Measurements from ENCODE around the gene MED13.

MED13 gene

DNA sequence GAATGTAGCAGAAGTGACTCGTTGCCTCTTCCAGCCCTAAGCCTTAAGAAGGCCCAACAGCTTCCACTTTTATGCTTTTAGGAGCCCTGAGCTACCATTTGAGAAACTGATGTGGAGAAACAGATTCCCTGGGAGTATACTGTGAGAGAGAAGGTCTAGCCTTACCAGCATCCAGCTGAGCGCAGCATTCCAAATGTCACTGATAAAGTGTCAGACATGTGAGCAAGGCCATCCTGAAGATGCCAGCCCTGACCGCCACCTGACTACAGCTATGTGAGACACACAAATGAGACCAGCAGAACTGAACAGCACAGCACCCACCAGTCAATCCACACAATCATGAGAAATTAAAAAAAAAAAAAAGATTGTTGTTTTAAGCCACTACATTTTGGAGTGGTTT, 18.6 kb upstream of the MED13 start:
- H3K27ac ChIP-seq (ENCODE audit: low read depth, low read length), result no peak overlapping the region
- no peaks in the 10 kb centered on the region for H3K9me2 ChIP-seq (replicated peaks; ENCODE audit: insufficient read depth, low read length)
- H3F3A ChIP-seq (ENCODE audit: insufficient read depth), result no peaks in the 10 kb centered on the region
- H3K27me3 ChIP-seq (ENCODE audit: low read length), result no peaks in the 10 kb centered on the region
- no peaks in the 10 kb centered on the region for H3K79me2 ChIP-seq (ENCODE audit: insufficient read depth, low read length)
- no peaks in the 10 kb centered on the region for H3K9me3 ChIP-seq (ENCODE audit: insufficient read depth, low read length)
- H4K20me1 ChIP-seq (ENCODE audit: low read depth, low read length), result no peaks in the 10 kb centered on the region
- H3K4me2 ChIP-seq (ENCODE audit: low read depth, low read length, poor library complexity, severe bottlenecking), result no peak overlapping the region
- no peak overlapping the region for H3K9ac ChIP-seq (ENCODE audit: low read length)
- H3K36me3 ChIP-seq (ENCODE audit: low read length), result no peaks in the 10 kb centered on the region
- no peak overlapping the region for H3K4me3 ChIP-seq (ENCODE audit: insufficient read depth, low read length, poor library complexity, severe bottlenecking)
- H2AFZ ChIP-seq (ENCODE audit: low read depth, low read length, severe bottlenecking), result no peak overlapping the region
- TF ChIP-seq, protein P1, sequence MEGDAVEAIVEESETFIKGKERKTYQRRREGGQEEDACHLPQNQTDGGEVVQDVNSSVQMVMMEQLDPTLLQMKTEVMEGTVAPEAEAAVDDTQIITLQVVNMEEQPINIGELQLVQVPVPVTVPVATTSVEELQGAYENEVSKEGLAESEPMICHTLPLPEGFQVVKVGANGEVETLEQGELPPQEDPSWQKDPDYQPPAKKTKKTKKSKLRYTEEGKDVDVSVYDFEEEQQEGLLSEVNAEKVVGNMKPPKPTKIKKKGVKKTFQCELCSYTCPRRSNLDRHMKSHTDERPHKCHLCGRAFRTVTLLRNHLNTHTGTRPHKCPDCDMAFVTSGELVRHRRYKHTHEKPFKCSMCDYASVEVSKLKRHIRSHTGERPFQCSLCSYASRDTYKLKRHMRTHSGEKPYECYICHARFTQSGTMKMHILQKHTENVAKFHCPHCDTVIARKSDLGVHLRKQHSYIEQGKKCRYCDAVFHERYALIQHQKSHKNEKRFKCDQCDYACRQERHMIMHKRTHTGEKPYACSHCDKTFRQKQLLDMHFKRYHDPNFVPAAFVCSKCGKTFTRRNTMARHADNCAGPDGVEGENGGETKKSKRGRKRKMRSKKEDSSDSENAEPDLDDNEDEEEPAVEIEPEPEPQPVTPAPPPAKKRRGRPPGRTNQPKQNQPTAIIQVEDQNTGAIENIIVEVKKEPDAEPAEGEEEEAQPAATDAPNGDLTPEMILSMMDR (IDR thresholded peaks at IDR 0.05; ENCODE audit: insufficient read depth, low read length, poor library complexity, severe bottlenecking), result no peak
- TF ChIP-seq EZH2phosphoT487 (conservative IDR thresholded peaks at IDR 0.05; ENCODE audit: low read length), result no peak

DNA sequence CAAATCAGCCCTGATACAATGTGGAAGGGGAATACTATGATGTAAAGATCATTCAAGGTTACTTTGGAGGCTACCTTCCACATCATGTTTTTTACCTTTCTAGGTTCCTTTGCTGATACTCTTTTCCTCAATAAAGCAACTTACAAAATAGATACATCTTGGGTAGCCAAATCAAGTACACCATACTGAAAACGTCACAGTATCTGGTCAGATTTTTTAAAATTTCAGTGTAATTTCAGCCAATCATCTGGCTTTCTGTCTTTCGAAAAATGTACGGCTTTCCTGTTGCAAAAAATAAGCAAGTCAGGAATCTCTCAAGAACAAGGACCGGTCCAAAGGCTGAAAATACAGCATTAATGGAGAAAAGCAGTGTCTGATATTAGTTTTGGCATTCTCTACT, 15.6 kb upstream of the MED13 start:
- no peaks in the 10 kb centered on the region for H3K9me3 ChIP-seq (ENCODE audit: insufficient read depth, low read length)

DNA sequence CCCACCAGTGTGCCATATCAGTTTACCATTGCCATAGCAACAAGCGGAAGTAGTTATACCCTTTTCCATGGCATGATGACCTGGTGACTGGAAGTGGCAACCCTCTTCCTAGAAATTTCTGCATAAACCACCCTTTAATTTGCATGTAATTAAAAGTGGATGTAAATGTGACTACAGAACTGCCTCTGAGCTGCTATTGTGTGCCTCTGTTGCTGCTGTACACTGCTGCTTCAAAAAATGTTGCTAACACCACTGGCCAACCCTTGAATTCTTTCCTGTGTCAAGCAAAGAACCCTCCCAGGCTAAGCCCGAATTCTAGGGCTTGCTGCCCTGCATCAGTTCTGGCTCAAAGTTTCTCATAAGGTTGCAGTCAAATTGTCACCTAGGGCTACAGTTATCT, 12.9 kb upstream of the MED13 start:
- no peaks in the 10 kb centered on the region for H3K9me3 ChIP-seq (ENCODE audit: insufficient read depth, low read length)
- H3K9ac ChIP-seq (ENCODE audit: low read length), result no peak overlapping the region
- TF ChIP-seq, protein P1 (IDR thresholded peaks at IDR 0.05; ENCODE audit: insufficient read depth, low read length, poor library complexity, severe bottlenecking), result no peak
- no peak for TF ChIP-seq EZH2phosphoT487 (conservative IDR thresholded peaks at IDR 0.05; ENCODE audit: low read length)
- H3K27me3 ChIP-seq (ENCODE audit: low read length), result no peaks in the 10 kb centered on the region
- no peak overlapping the region for H3K27ac ChIP-seq (ENCODE audit: low read depth, low read length)
- no peaks in the 10 kb centered on the region for H3K79me2 ChIP-seq (ENCODE audit: insufficient read depth, low read length)
- H2AFZ ChIP-seq (ENCODE audit: low read depth, low read length, severe bottlenecking), result no peak overlapping the region
- no peaks in the 10 kb centered on the region for H3F3A ChIP-seq (ENCODE audit: insufficient read depth)
- H3K4me2 ChIP-seq (ENCODE audit: low read depth, low read length, poor library complexity, severe bottlenecking), result no peak overlapping the region
- H4K20me1 ChIP-seq (ENCODE audit: low read depth, low read length), result no peaks in the 10 kb centered on the region
- H3K4me3 ChIP-seq (ENCODE audit: insufficient read depth, low read length, poor library complexity, severe bottlenecking), result no peak overlapping the region
- H3K9me2 ChIP-seq (replicated peaks; ENCODE audit: insufficient read depth, low read length), result no peaks in the 10 kb centered on the region
- no peaks in the 10 kb centered on the region for H3K36me3 ChIP-seq (ENCODE audit: low read length)

More for the DNA sequence above, 15.6 kb upstream of the MED13 start:
- Histone ChIP-seq H3K36me3 (ENCODE audit: low read length) (no peaks in the 10 kb centered on the region), H3K4me2 (ENCODE audit: low read depth, low read length, poor library complexity, severe bottlenecking) (no peak overlapping the region), H3K9ac (ENCODE audit: low read length) (no peak overlapping the region), H3K79me2 (ENCODE audit: insufficient read depth, low read length) (no peaks in the 10 kb centered on the region), H3K27ac (ENCODE audit: low read depth, low read length) (no peak overlapping the region), H3F3A (ENCODE audit: insufficient read depth) (no peaks in the 10 kb centered on the region), H3K27me3 (ENCODE audit: low read length) (no peaks in the 10 kb centered on the region), H2AFZ (ENCODE audit: low read depth, low read length, severe bottlenecking) (no peak overlapping the region), H3K9me2 (replicated peaks; ENCODE audit: insufficient read depth, low read length) (no peaks in the 10 kb centered on the region), H4K20me1 (ENCODE audit: low read depth, low read length) (no peaks in the 10 kb centered on the region), H3K4me3 (ENCODE audit: insufficient read depth, low read length, poor library complexity, severe bottlenecking) (no peak overlapping the region)
- TF ChIP-seq EZH2phosphoT487 (conservative IDR thresholded peaks at IDR 0.05; ENCODE audit: low read length), result no peak
- TF ChIP-seq, protein P1 (IDR thresholded peaks at IDR 0.05; ENCODE audit: insufficient read depth, low read length, poor library complexity, severe bottlenecking), result no peak
